Measurements from ENCODE around the gene KHK.

The KHK gene

GRCh38 chr2:27085062-27085672 is 1.4 kb upstream of the KHK start:
- no peak for ATAC-seq
- Mint-ChIP-seq H3K27me3 (no peaks in the 10 kb centered on the region), H3K9me3 (no peaks in the 10 kb centered on the region), H3K4me3 (peak overlapping the region; percentile 91 to 95), H3K27ac (peak overlapping the region in 1 of 2 donors; percentile 63), H3K4me1 (peaks cover 59% of the 10 kb centered on the region)
- no peak for DNase-seq

GRCh38 chr2:27085673-27086089 is 891 bp upstream of the KHK start:
- Mint-ChIP-seq H3K4me3 (peak overlapping the region; percentile 91 to 95), H3K9me3 (no peaks in the 10 kb centered on the region), H3K27ac (peak overlapping the region in 1 of 2 donors; percentile 63), H3K4me1 (peaks cover 54% of the 10 kb centered on the region), H3K27me3 (no peaks in the 10 kb centered on the region)
- DNase-seq (peak in 1 of 2 donors; percentile 48), ATAC-seq (peak; percentile 6)

GRCh38 chr2:27086090-27086723 is 365 bp upstream of the KHK start:
- Mint-ChIP-seq H3K27ac (peak overlapping the region; percentile 72 to 93), H3K27me3 (no peaks in the 10 kb centered on the region), H3K9me3 (no peaks in the 10 kb centered on the region), H3K4me3 (peak overlapping the region; percentile 91 to 95), H3K4me1 (peaks cover 48% of the 10 kb centered on the region)
- ATAC-seq: peak; percentile 89
- peak; percentile 98 to 100 for DNase-seq

GRCh38 chr2:27087823-27088410 is 1.3 kb downstream of the KHK start:
- H3K27me3 Mint-ChIP-seq: no peaks in the 10 kb centered on the region
- DNase-seq: no peak
- peaks cover 36% of the 10 kb centered on the region for H3K4me1 Mint-ChIP-seq
- H3K4me3 Mint-ChIP-seq: peak overlapping the region; percentile 21 to 91
- no peak overlapping the region for H3K27ac Mint-ChIP-seq
- no peaks in the 10 kb centered on the region for H3K9me3 Mint-ChIP-seq
- ATAC-seq: no peak

- Mint-ChIP-seq H3K4me1 (peaks cover 36% of the 10 kb centered on the region), H3K27ac (no peak overlapping the region), H3K27me3 (no peaks in the 10 kb centered on the region), H3K9me3 (no peaks in the 10 kb centered on the region), H3K4me3 (peak overlapping the region; percentile 3 to 21)
- ATAC-seq: no peak
- no peak for DNase-seq
These were observed 2.1 kb downstream of the KHK start for GRCh38 chr2:27088634-27089033.

- DNase-seq (no peak), ATAC-seq (no peak)
- no peaks in the 10 kb centered on the region for H3K9me3 Mint-ChIP-seq
- H3K27ac Mint-ChIP-seq: no peak overlapping the region
- no peak overlapping the region for H3K4me3 Mint-ChIP-seq
- H3K27me3 Mint-ChIP-seq: no peaks in the 10 kb centered on the region
- H3K4me1 Mint-ChIP-seq: peaks cover 36% of the 10 kb centered on the region
These were observed 2.8 kb downstream of the KHK start for GRCh38 chr2:27089111-27089954.

- H3K4me1 Mint-ChIP-seq: peaks cover 37% of the 10 kb centered on the region
- H3K27me3 Mint-ChIP-seq: no peaks in the 10 kb centered on the region
- no peaks in the 10 kb centered on the region for H3K9me3 Mint-ChIP-seq
- DNase-seq (no peak), ATAC-seq (no peak)
- no peak overlapping the region for H3K4me3 Mint-ChIP-seq
- no peak overlapping the region for H3K27ac Mint-ChIP-seq
These were observed 5.4 kb downstream of the KHK start for GRCh38 chr2:27091746-27092695.

- Mint-ChIP-seq H3K9me3 (no peaks in the 10 kb centered on the region), H3K4me1 (peaks cover 31% of the 10 kb centered on the region), H3K4me3 (no peak overlapping the region), H3K27ac (no peak overlapping the region), H3K27me3 (no peaks in the 10 kb centered on the region)
- ATAC-seq (no peak), DNase-seq (no peak)
These were observed 6.3 kb downstream of the KHK start for GRCh38 chr2:27092696-27093429.

GRCh38 chr2:27093430-27094352 is 7.1 kb downstream of the KHK start:
- Mint-ChIP-seq H3K27me3 (no peaks in the 10 kb centered on the region), H3K9me3 (no peaks in the 10 kb centered on the region), H3K4me3 (no peak overlapping the region), H3K27ac (peak overlapping the region in 1 of 2 donors; percentile 10), H3K4me1 (peaks cover 33% of the 10 kb centered on the region)
- ATAC-seq (no peak), DNase-seq (no peak)

- H3K4me3 Mint-ChIP-seq: no peak overlapping the region
- peak overlapping the region in 1 of 2 donors; percentile 10 for H3K27ac Mint-ChIP-seq
- H3K27me3 Mint-ChIP-seq: no peaks in the 10 kb centered on the region
- DNase-seq (no peak), ATAC-seq (no peak)
- H3K4me1 Mint-ChIP-seq: peaks cover 30% of the 10 kb centered on the region
- H3K9me3 Mint-ChIP-seq: no peaks in the 10 kb centered on the region
These were observed 7.9 kb downstream of the KHK start for GRCh38 chr2:27094353-27094984.

GRCh38 chr2:27095427-27095744 is 8.8 kb downstream of the KHK start:
- no peak for DNase-seq
- Mint-ChIP-seq H3K27ac (no peak overlapping the region), H3K27me3 (no peaks in the 10 kb centered on the region), H3K4me3 (peak overlapping the region; percentile 28 to 76), H3K4me1 (peaks cover 23% of the 10 kb centered on the region), H3K9me3 (no peaks in the 10 kb centered on the region)
- ATAC-seq: no peak

GRCh38 chr2:27095745-27096651 is 9.4 kb downstream of the KHK start:
- peak; percentile 78 for ATAC-seq
- Mint-ChIP-seq H3K27ac (peak overlapping the region in 1 of 2 donors; percentile 27), H3K27me3 (no peaks in the 10 kb centered on the region), H3K9me3 (no peaks in the 10 kb centered on the region), H3K4me1 (peaks cover 23% of the 10 kb centered on the region), H3K4me3 (peak overlapping the region; percentile 40 to 76)
- no peak for DNase-seq

Measured in stimulated activated naive CD8-positive, alpha-beta T cell treated with anti-CD3 and anti-CD28 coated beads, Interleukin-15, amount 100 ng/mL, for 72 hours (primary cell).